H1 (cell line): ENCODE results near the gene MUC4. TPM values are rescaled to one million over a fixed set of nuclear protein-coding genes. Genes with fewer than 3 reads are reported as not detected.

Experiments used
- CTCF ChIA-PET: fragments of 300-600 bp; sonication (Branson Sonifier 250); formaldehyde crosslinking; loops from one replicate; lab custom pipeline; 2021; ENCODE audit not compliant: partially characterized antibody; lab: Charles Lee
- POLR2A ChIA-PET: fragments of 300-600 bp; sonication (Branson Sonifier 250); formaldehyde crosslinking; loops from one replicate; lab custom pipeline; 2021; ENCODE audit warnings: inconsistent platforms; ENCODE audit not compliant: partially characterized antibody; lab: Charles Lee
- DNase-seq, 2 experiments: peaks; one replicate each; pipeline versions ENCODE4 v3.0.0 to v3.0.0-alpha.2; 2010 to 2022; ENCODE audit warnings: low spot score in 2 of 2, low read depth in 1 of 2, mixed read lengths in 1 of 2
- FAIRE-seq: peaks from 2 replicates; lab custom pipeline; 2011; peaks lifted over from hg19 to GRCh38; lab: Jason Lieb, UNC
- H2AFZ ChIP-seq: 2 replicates; pipeline ENCODE4 v1.8.1; 2012; ENCODE audit warnings: low read length, inconsistent platforms
- H2AK5ac ChIP-seq: 2 replicates; pipeline ENCODE4 v1.6.1; 2013; ENCODE audit warnings: low read depth, low read length
- H2BK120ac ChIP-seq: replicated peaks from 2 replicates; pipeline ENCODE3; 2013; ENCODE audit warnings: low read depth, low read length, inconsistent platforms
- H2BK12ac ChIP-seq: 2 replicates; pipeline ENCODE4 v1.6.1; 2013; ENCODE audit warnings: low read depth, low read length
- H2BK15ac ChIP-seq: 2 replicates; pipeline ENCODE4 v1.6.1; 2013; ENCODE audit warnings: low read length
- H2BK20ac ChIP-seq: 2 replicates; pipeline ENCODE4 v1.6.1; 2013; ENCODE audit warnings: low read length
- H2BK5ac ChIP-seq: 2 replicates; pipeline ENCODE4 v1.6.1; 2013; ENCODE audit warnings: low read depth, low read length
- H3K14ac ChIP-seq: 2 replicates; pipeline ENCODE4 v1.6.1; 2013; ENCODE audit warnings: inconsistent platforms; ENCODE audit not compliant: insufficient read length
- H3K18ac ChIP-seq: 2 replicates; pipeline ENCODE4 v1.6.1; 2013; ENCODE audit warnings: low read length; ENCODE audit errors: extremely low read depth
- H3K23ac ChIP-seq: 2 replicates; pipeline ENCODE4 v1.6.1; 2013; ENCODE audit warnings: inconsistent platforms; ENCODE audit not compliant: insufficient read length
- H3K23me2 ChIP-seq: 2 replicates; pipeline ENCODE4 v1.6.1; 2013; ENCODE audit warnings: low read depth, low read length
- H3K27ac ChIP-seq: 2 replicates; pipeline ENCODE4 v1.6.1; 2011; ENCODE audit warnings: low read depth, low read length, inconsistent platforms
- H3K27me3 ChIP-seq, 4 experiments: replicated peaks in 1 of 4; 1 replicate in 1 of 4; 2 replicates in 3 of 4; pipeline versions ENCODE4 v1.6.1 to v1.8.1; 2011 to 2013; ENCODE audit warnings: low read length in 3 of 4, mild to moderate bottlenecking in 3 of 4, inconsistent platforms in 2 of 4, mixed read lengths in 2 of 4, moderate library complexity in 1 of 4; ENCODE audit not compliant: control insufficient read depth in 3 of 4, insufficient read depth in 3 of 4; ENCODE audit errors: extremely low read depth in 1 of 4
- H3K36me3 ChIP-seq, 4 experiments: 2 replicates each; pipeline versions ENCODE4 v1.6.1 to v1.8.1; 2011 to 2013; ENCODE audit warnings: mild to moderate bottlenecking in 4 of 4, low read length in 3 of 4, moderate library complexity in 2 of 4, control low read depth in 1 of 4, inconsistent platforms in 1 of 4; ENCODE audit not compliant: insufficient read depth in 4 of 4, control insufficient read depth in 2 of 4
- H3K4ac ChIP-seq: replicated peaks from 2 replicates; pipeline ENCODE3; 2013; ENCODE audit warnings: low read length, low read depth, mixed read lengths, inconsistent platforms; ENCODE audit not compliant: insufficient read length
- H3K4me1 ChIP-seq, 4 experiments: replicated peaks in 1 of 4; 1 replicate in 1 of 4; 2 replicates in 3 of 4; pipeline versions ENCODE4 v1.6.1 to v1.8.1; 2011 to 2013; ENCODE audit warnings: low read length in 3 of 4, inconsistent platforms in 2 of 4, mixed read lengths in 1 of 4; ENCODE audit not compliant: insufficient read depth in 4 of 4, control insufficient read depth in 3 of 4
- H3K4me2 ChIP-seq, 2 experiments: 2 replicates each; pipeline versions ENCODE4 v1.6.1 to v1.8.1; 2011 to 2013; ENCODE audit warnings: low read depth in 2 of 2, low read length in 2 of 2, control low read depth in 1 of 2, inconsistent platforms in 1 of 2, mild to moderate bottlenecking in 1 of 2; ENCODE audit not compliant: insufficient read depth in 1 of 2
- H3K4me3 ChIP-seq, 4 experiments: fragments of 200-600, 300-600 bp in 1 of 4; sonication (generic), shearing (Covaris generic), sonication (Bioruptor Twin) in 1 of 4; 2 replicates each; pipeline versions ENCODE4 v1.5.1 to v1.8.1; 2011 to 2016; ENCODE audit warnings: low read length in 4 of 4, low read depth in 3 of 4, control low read depth in 2 of 4, inconsistent platforms in 2 of 4, mild to moderate bottlenecking in 2 of 4, mixed read lengths in 1 of 4, moderate library complexity in 1 of 4; ENCODE audit not compliant: insufficient read depth in 2 of 4; ENCODE audit errors: extremely low read depth in 1 of 4
- H3K56ac ChIP-seq: replicated peaks from 2 replicates; pipeline ENCODE3; 2013; ENCODE audit warnings: low read depth, mild to moderate bottlenecking, mixed read lengths, low read length, inconsistent platforms; ENCODE audit not compliant: insufficient read length
- H3K79me1 ChIP-seq: 2 replicates; pipeline ENCODE4 v1.6.1; 2013; ENCODE audit warnings: low read depth, low read length, control low read depth
- H3K79me2 ChIP-seq, 2 experiments: 2 replicates each; pipeline versions ENCODE4 v1.6.1 to v1.8.1; 2012 to 2013; ENCODE audit warnings: low read length in 2 of 2, mild to moderate bottlenecking in 2 of 2, inconsistent platforms in 1 of 2; ENCODE audit not compliant: insufficient read depth in 2 of 2, control insufficient read depth in 1 of 2
- H3K9ac ChIP-seq, 4 experiments: replicated peaks in 1 of 4; 1 replicate in 1 of 4; 2 replicates in 3 of 4; pipeline versions ENCODE4 v1.6.1 to v1.8.1; 2011 to 2013; ENCODE audit warnings: low read depth in 3 of 4, low read length in 3 of 4, control low read depth in 2 of 4, mild to moderate bottlenecking in 2 of 4, moderate library complexity in 2 of 4, inconsistent platforms in 1 of 4; ENCODE audit errors: extremely low read depth in 1 of 4
- H3K9me3 ChIP-seq, 2 experiments: 2 replicates each; pipeline versions ENCODE4 v1.6.1 to v1.8.1; 2012 to 2013; ENCODE audit warnings: mild to moderate bottlenecking in 2 of 2, moderate library complexity in 2 of 2, control low read depth in 1 of 2, inconsistent platforms in 1 of 2, low read depth in 1 of 2, low read length in 1 of 2, mixed read lengths in 1 of 2; ENCODE audit not compliant: insufficient read depth in 2 of 2
- H4K20me1 ChIP-seq, 2 experiments: replicated peaks in 1 of 2; 2 replicates each; pipeline versions ENCODE3 to v1.8.1; 2011 to 2013; ENCODE audit warnings: inconsistent platforms in 2 of 2, low read length in 2 of 2, mild to moderate bottlenecking in 1 of 2; ENCODE audit not compliant: insufficient read depth in 2 of 2, control insufficient read depth in 1 of 2
- H4K5ac ChIP-seq: 2 replicates; pipeline ENCODE4 v1.6.1; 2013; ENCODE audit warnings: low read length, low read depth, mixed read lengths, inconsistent platforms; ENCODE audit not compliant: insufficient read length
- H4K8ac ChIP-seq: 2 replicates; pipeline ENCODE4 v1.8.0; 2013; ENCODE audit warnings: mild to moderate bottlenecking, moderate library complexity, low read length, inconsistent platforms; ENCODE audit not compliant: insufficient read depth; ENCODE audit errors: extremely low read depth
- H4K91ac ChIP-seq: replicated peaks from 2 replicates; pipeline ENCODE3; 2013; ENCODE audit warnings: low read length, mixed read lengths, inconsistent platforms; ENCODE audit not compliant: insufficient read length
- CREB1 ChIP-seq: IDR thresholded peaks from 2 replicates; pipeline ENCODE4 v1.6.1; 2012; ENCODE audit warnings: inconsistent platforms
- EGR1 ChIP-seq: IDR thresholded peaks from 2 replicates; pipeline ENCODE4 v1.6.1; 2011; ENCODE audit warnings: low read depth, low read length, borderline replicate concordance
- SIX5 ChIP-seq: IDR thresholded peaks from 2 replicates; pipeline ENCODE4 v1.6.1; 2011; ENCODE audit warnings: mild to moderate bottlenecking, low read depth, low read length
- WGBS, 2 experiments: shearing (Covaris generic) in 1 of 2; methylation state at CpG; one replicate each; pipeline versions ENCODE4 v1.1.6 to v1.1.7; 2013 to 2015; ENCODE audit warnings: low lambda C conversion rate in 2 of 2, mixed read lengths in 2 of 2, inconsistent platforms in 1 of 2, low coverage in 1 of 2, missing lambda C conversion rate in 1 of 2; ENCODE audit not compliant: insufficient replicate concordance in 2 of 2, insufficient coverage in 1 of 2, insufficient read length in 1 of 2; ENCODE audit errors: extremely low coverage in 1 of 2, missing lambda C conversion rate in 1 of 2; 5-methylcytosine and 5-hydroxymethylcytosine counted together
- polyA plus RNA-seq, 7 experiments: library from polyadenylated mRNA; depleted of rRNA in 3 of 7; stranded (reverse) in 5 of 7; unstranded in 2 of 7; fragments of >200 nt in 5 of 7; fragments of 200-250 nt in 2 of 7; gene quantifications; 1 replicate in 5 of 7; 2 replicates in 1 of 7; 4 replicates in 1 of 7; pipeline versions ENCODE4 v1.2.1 to v1.2.3, GENCODE V29; 2011 to 2013; ENCODE audit warnings: missing spikeins in 2 of 7, mixed read lengths in 2 of 7
- total RNA-seq: library from RNA; stranded (reverse); fragmentation: NEBNext Ultra II Directional; extraction: Animal tissue kit (Norgen Biotek cat#: 25700); gene quantifications from 2 replicates; pipeline ENCODE4 v1.2.1, GENCODE V29; 2021
- TF ChIP-seq, protein P1 (sequence below): IDR thresholded peaks from 2 replicates; pipeline ENCODE4 v1.6.1; 2012; ENCODE audit warnings: low read length, inconsistent platforms

The MUC4 gene
- total and polyA plus RNA-seq, 2 of the 8 experiments (the other 6 are each of a cell fraction or from before 2014, with no cell fraction given): 0.89 to 2.0 TPM

DNA sequence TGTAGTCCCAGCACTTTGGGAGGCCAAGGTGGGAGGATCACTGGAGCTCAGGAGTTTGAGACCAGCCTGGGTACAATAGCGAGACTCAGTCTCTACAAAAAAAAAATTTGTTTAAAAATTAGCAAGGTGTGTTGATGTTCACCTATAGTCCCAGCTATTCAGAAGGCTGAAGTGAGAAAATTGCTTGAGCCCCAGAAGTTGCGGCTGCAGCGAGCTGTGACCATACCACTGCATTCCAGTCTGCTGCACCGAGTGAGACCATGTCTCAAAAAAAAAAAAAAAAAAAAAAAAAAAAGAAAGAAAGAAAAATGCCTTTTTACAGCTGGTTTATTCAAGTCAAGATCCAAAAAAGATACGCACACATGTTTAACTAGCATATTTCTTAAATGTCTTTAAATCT lies 108.0 kb downstream of the MUC4 start:
- TF ChIP-seq, protein P1, sequence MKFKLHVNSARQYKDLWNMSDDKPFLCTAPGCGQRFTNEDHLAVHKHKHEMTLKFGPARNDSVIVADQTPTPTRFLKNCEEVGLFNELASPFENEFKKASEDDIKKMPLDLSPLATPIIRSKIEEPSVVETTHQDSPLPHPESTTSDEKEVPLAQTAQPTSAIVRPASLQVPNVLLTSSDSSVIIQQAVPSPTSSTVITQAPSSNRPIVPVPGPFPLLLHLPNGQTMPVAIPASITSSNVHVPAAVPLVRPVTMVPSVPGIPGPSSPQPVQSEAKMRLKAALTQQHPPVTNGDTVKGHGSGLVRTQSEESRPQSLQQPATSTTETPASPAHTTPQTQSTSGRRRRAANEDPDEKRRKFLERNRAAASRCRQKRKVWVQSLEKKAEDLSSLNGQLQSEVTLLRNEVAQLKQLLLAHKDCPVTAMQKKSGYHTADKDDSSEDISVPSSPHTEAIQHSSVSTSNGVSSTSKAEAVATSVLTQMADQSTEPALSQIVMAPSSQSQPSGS: no peak
- TF ChIP-seq CREB1: no peak
- TF ChIP-seq EGR1: no peak
- no peak for TF ChIP-seq SIX5
- H3K27ac ChIP-seq: no peak overlapping the region
- H3K27me3 ChIP-seq: no peaks in the 10 kb centered on the region
- H4K5ac ChIP-seq: no peak overlapping the region
- no peaks in the 10 kb centered on the region for H3K9me3 ChIP-seq
- H3K4me1 ChIP-seq: peaks cover 0 to 10% (median 7%) of the 10 kb centered on the region in 4 experiments
- H2BK120ac ChIP-seq: no peak overlapping the region
- H3K4ac ChIP-seq: no peak overlapping the region
- no peak overlapping the region for H2BK20ac ChIP-seq
- no peak for DNase-seq
- no peak overlapping the region for H2BK5ac ChIP-seq
- no peak overlapping the region for H3K9ac ChIP-seq
- no peaks in the 10 kb centered on the region for H3K79me1 ChIP-seq
- no peaks in the 10 kb centered on the region; a peak in 1 of 8 replicates for H3K36me3 ChIP-seq
- H3K56ac ChIP-seq: no peak overlapping the region
- H4K91ac ChIP-seq: no peak overlapping the region
- ChIA-PET POLR2A (no interaction called here), CTCF (interaction anchor here (0.6 to 1.8 kb wide), 5 partner anchors 11 to 1784 kb away, joined by 3 to 6 read pairs (median 4); no protein-coding TSS in a partner anchor)
- H3K79me2 ChIP-seq: no peaks in the 10 kb centered on the region
- H2BK15ac ChIP-seq: no peak overlapping the region
- no peak overlapping the region for H3K23ac ChIP-seq
- no peak overlapping the region for H3K4me2 ChIP-seq
- no peak overlapping the region for H4K8ac ChIP-seq
- no peaks in the 10 kb centered on the region for H4K20me1 ChIP-seq
- FAIRE-seq: no peak
- H3K4me3 ChIP-seq: no peak overlapping the region
- H2BK12ac ChIP-seq: no peak overlapping the region
- no peak overlapping the region for H2AK5ac ChIP-seq
- no peak overlapping the region for H3K14ac ChIP-seq
- 93% methylated on average over 5 of the region's 5 CpGs; no CpG with 5 or more reads in 1 of the 2 experiments for WGBS, 2 experiments
- H3K18ac ChIP-seq: no peak overlapping the region
- H3K23me2 ChIP-seq: no peaks in the 10 kb centered on the region
- no peak overlapping the region for H2AFZ ChIP-seq
